Uterus (tissue), 4 donors: ENCODE data around the gene MYBL2. TPM values are rescaled to one million over a fixed set of nuclear protein-coding genes. Genes with fewer than 3 reads are reported as not detected.

ENCODE experiments used
- DNase-seq, 2 donors: peaks; one replicate each; pipeline ENCODE4 v3.0.0-alpha.2; 2019 to 2020
- H3K27ac ChIP-seq, 2 donors: fragments of 200-600 bp; sonication (generic); 1 replicate in 1 of 2; 2 replicates in 1 of 2; pipeline ENCODE4 v1.5.1; 2016 to 2018
- H3K27me3 ChIP-seq, 2 donors: fragments of 200-600 bp; sonication (generic); one replicate each; pipeline ENCODE4 v1.5.1; 2018 to 2019; ENCODE audit warnings: control low read depth in 1 of 2
- H3K36me3 ChIP-seq, 2 donors: fragments of 200-600 bp; sonication (generic); one replicate each; pipeline ENCODE4 v1.5.1; 2019; ENCODE audit warnings: control low read depth in 1 of 2
- H3K4me1 ChIP-seq, 2 donors: fragments of 200-600 bp; sonication (generic); one replicate each; pipeline ENCODE4 v1.5.1; 2018 to 2019; ENCODE audit warnings: control low read depth in 1 of 2
- H3K4me3 ChIP-seq, 2 donors: fragments of 200-600 bp; sonication (generic); 1 replicate in 1 of 2; 2 replicates in 1 of 2; pipeline ENCODE4 v1.5.1; 2018 to 2019; ENCODE audit warnings: mild to moderate bottlenecking in 1 of 2
- H3K9me3 ChIP-seq, 2 donors: fragments of 200-600 bp; sonication (generic); one replicate each; pipeline ENCODE4 v1.5.1; 2019; ENCODE audit warnings: control low read depth in 1 of 2
- CTCF ChIP-seq, 4 experiments: fragments of 200-600 bp in 2 of 4; fragments of 450-650 bp in 2 of 4; sonication (generic) in 2 of 4; IDR thresholded peaks; one replicate each; pipeline ENCODE4 v1.5.1; 2016 to 2019; ENCODE audit warnings: antibody characterized with exemption in 4 of 4, mild to moderate bottlenecking in 2 of 4, moderate library complexity in 1 of 4
- POLR2A ChIP-seq, 2 donors: fragments of 450-650 bp; IDR thresholded peaks; one replicate each; pipeline ENCODE4 v1.6.1; 2016; ENCODE audit warnings: antibody characterized with exemption in 2 of 2, mild to moderate bottlenecking in 1 of 2, moderate library complexity in 1 of 2
- intact Hi-C: fragments of 100-400 bp; cut with DNase I; formaldehyde crosslinking; loops from one replicate; pipeline ENCODE4 v1.15.1; 2023; ENCODE audit warnings: low total_unique reads
- total RNA-seq, 4 donors: library from RNA; depleted of rRNA in 3 of 4; stranded (reverse); fragments of >200 nt in 3 of 4; gene quantifications; one replicate each; pipeline versions ENCODE4 v1.1.0 to v1.2.4, GENCODE V29; 2014 to 2023
- donor health status: DM: yes; HTN: yes; CAD: no.

The MYBL2 gene
- total RNA-seq, 4 donors from 2014 or later, result 0.29 to 5.2 TPM; not detected in 2

GRCh38 chr20:43682446-43682845, 15.5 kb downstream of the MYBL2 start:
- H3K27ac ChIP-seq, result no peak overlapping the region
- TF ChIP-seq CTCF (IDR thresholded peaks at IDR 0.05), result no peak
- TF ChIP-seq POLR2A (IDR thresholded peaks at IDR 0.05), result no peak
- no peak for DNase-seq
- H3K9me3 ChIP-seq, result no peaks in the 10 kb centered on the region
- H3K4me1 ChIP-seq, result no peaks in the 10 kb centered on the region
- no peaks in the 10 kb centered on the region for H3K27me3 ChIP-seq
- no peak overlapping the region for H3K4me3 ChIP-seq
- intact Hi-C loops, result no loop called here
- no peaks in the 10 kb centered on the region for H3K36me3 ChIP-seq

GRCh38 chr20:43686820-43687219, 19.9 kb downstream of the MYBL2 start:
- Histone ChIP-seq H3K9me3 (no peaks in the 10 kb centered on the region), H3K4me1 (no peaks in the 10 kb centered on the region), H3K36me3 (no peaks in the 10 kb centered on the region), H3K27me3 (no peaks in the 10 kb centered on the region), H3K27ac (no peak overlapping the region), H3K4me3 (no peak overlapping the region)
- TF ChIP-seq CTCF (IDR thresholded peaks at IDR 0.05) (no peak), POLR2A (IDR thresholded peaks at IDR 0.05) (no peak)
- intact Hi-C loops, result no loop called here
- DNase-seq, result no peak

- TF ChIP-seq POLR2A (IDR thresholded peaks at IDR 0.05) (no peak), CTCF (IDR thresholded peaks at IDR 0.05) (no peak)
- no peaks in the 10 kb centered on the region for H3K36me3 ChIP-seq
- intact Hi-C loops, result no loop called here
- H3K9me3 ChIP-seq, result no peaks in the 10 kb centered on the region
- H3K27ac ChIP-seq, result no peak overlapping the region
- no peaks in the 10 kb centered on the region for H3K4me1 ChIP-seq
- no peaks in the 10 kb centered on the region for H3K27me3 ChIP-seq
- no peak overlapping the region for H3K4me3 ChIP-seq
- DNase-seq, result no peak
These were observed 22.3 kb downstream of the MYBL2 start for GRCh38 chr20:43689165-43689564.

- Histone ChIP-seq H3K36me3 (no peaks in the 10 kb centered on the region), H3K27ac (no peak overlapping the region), H3K27me3 (no peaks in the 10 kb centered on the region), H3K4me1 (no peaks in the 10 kb centered on the region), H3K9me3 (no peaks in the 10 kb centered on the region), H3K4me3 (no peak overlapping the region)
- intact Hi-C loops, result no loop called here
- no peak for DNase-seq
- no peak for TF ChIP-seq CTCF (IDR thresholded peaks at IDR 0.05)
- no peak for TF ChIP-seq POLR2A (IDR thresholded peaks at IDR 0.05)
These were observed 24.2 kb downstream of the MYBL2 start for GRCh38 chr20:43690943-43691598.

GRCh38 chr20:43691928-43692524, 25.1 kb downstream of the MYBL2 start:
- intact Hi-C loops, result no loop called here
- TF ChIP-seq CTCF (IDR thresholded peaks at IDR 0.05), result no peak
- no peak for TF ChIP-seq POLR2A (IDR thresholded peaks at IDR 0.05)
- H3K27me3 ChIP-seq, result no peaks in the 10 kb centered on the region
- H3K4me1 ChIP-seq, result no peaks in the 10 kb centered on the region
- H3K4me3 ChIP-seq, result no peak overlapping the region
- H3K36me3 ChIP-seq, result no peaks in the 10 kb centered on the region
- no peak for DNase-seq
- no peak overlapping the region for H3K27ac ChIP-seq
- H3K9me3 ChIP-seq, result no peaks in the 10 kb centered on the region
